ENCODE results near the gene CROCC2. TPM values are rescaled to one million over a fixed set of nuclear protein-coding genes. Genes with fewer than 3 reads are reported as not detected.

Gene CROCC2
- total and polyA plus RNA-seq, 2 of the 13 experiments (the other 11 are each of a cell fraction or from before 2014, with no cell fraction given): not detected

DNA sequence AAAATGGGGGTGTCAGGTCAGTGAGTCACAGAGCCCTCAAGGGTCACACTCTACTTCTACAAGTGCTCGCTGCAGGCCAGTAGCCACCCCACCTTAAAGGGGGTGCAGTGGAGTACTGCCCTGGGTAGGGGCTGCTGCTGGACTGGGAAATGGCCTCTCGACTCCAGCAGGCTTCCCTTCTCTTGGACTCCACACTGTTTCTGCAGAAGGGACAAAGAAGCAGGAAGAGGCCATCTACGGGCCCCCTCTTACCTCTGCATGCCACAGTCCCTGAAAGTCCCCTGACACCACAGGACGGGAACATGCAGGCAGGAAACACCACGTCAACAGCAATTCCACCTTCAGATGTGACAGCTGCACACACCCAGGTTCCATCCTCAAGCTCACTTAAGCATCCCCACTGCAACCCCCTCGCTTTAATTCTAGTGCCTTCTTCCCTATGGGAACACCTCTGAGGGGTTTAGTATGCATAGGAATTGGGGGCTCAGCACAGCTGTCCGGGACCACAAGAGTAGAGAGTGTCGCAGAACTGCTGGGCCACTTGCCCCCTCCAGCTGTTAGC lies 114.6 kb downstream of the CROCC2 start:
- intact Hi-C loops (cut with micrococcal nuclease; ENCODE audit: unreplicated experiment): no loop called here
- Histone ChIP-seq H4K20me1 (ENCODE audit: insufficient read depth, low read length) (no peaks in the 10 kb centered on the region), H3K4me2 (ENCODE audit: low read depth, low read length) (no peak overlapping the region), H3K4me1 (ENCODE audit: insufficient read depth, low read length) (no peaks in the 10 kb centered on the region), H3K9me3 (ENCODE audit: low read length) (peaks cover 14% of the 10 kb centered on the region), H2AFZ (ENCODE audit: low read length) (no peak overlapping the region), H3K27me3 (ENCODE audit: control insufficient read depth in 1 of 2, insufficient read depth in 2 of 2, low read length in 2 of 2) (no peaks in the 10 kb centered on the region), H3K79me2 (ENCODE audit: insufficient read depth, low read length) (no peaks in the 10 kb centered on the region), H3K36me3 (replicated peaks in 1 of 2; ENCODE audit: control insufficient read depth in 1 of 2, insufficient read depth in 2 of 2, low read length in 2 of 2) (no peaks in the 10 kb centered on the region), H3K9ac (ENCODE audit: insufficient read depth, low read depth, low read length) (no peak overlapping the region), H3K27ac (ENCODE audit: extremely low read length, insufficient read depth, low read length) (no peak overlapping the region), H3K4me3 (replicated peaks in 1 of 3; ENCODE audit: insufficient read depth in 1 of 3, low read depth in 2 of 3, low read length in 3 of 3) (no peak overlapping the region)
- ChIA-PET POLR2A (no interaction called here), CTCF (ENCODE audit: low intra/inter-chr PET ratio, low total read pairs) (no interaction called here)
- no peak for FAIRE-seq
- in situ Hi-C loops (cut with HindIII; ENCODE audit: extremely low pct_ligation_motif_present, low pct_unique_long_range_greater_than_20kb): no loop called here
- no peak for ATAC-seq
- no peak for TF ChIP-seq HCFC1 (IDR thresholded peaks at IDR 0.05; ENCODE audit: low read depth, low read length)
- TF ChIP-seq, protein P1, sequence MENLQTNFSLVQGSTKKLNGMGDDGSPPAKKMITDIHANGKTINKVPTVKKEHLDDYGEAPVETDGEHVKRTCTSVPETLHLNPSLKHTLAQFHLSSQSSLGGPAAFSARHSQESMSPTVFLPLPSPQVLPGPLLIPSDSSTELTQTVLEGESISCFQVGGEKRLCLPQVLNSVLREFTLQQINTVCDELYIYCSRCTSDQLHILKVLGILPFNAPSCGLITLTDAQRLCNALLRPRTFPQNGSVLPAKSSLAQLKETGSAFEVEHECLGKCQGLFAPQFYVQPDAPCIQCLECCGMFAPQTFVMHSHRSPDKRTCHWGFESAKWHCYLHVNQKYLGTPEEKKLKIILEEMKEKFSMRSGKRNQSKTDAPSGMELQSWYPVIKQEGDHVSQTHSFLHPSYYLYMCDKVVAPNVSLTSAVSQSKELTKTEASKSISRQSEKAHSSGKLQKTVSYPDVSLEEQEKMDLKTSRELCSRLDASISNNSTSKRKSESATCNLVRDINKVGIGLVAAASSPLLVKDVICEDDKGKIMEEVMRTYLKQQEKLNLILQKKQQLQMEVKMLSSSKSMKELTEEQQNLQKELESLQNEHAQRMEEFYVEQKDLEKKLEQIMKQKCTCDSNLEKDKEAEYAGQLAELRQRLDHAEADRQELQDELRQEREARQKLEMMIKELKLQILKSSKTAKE (CRISPR knock-in tag; IDR thresholded peaks at IDR 0.05; ENCODE audit: borderline replicate concordance): no peak
- no peak for TF ChIP-seq EZH2 (conservative IDR thresholded peaks at IDR 0.05; ENCODE audit: low read depth, low read length)
- TF ChIP-seq EHMT2 (IDR thresholded peaks at IDR 0.05; ENCODE audit: borderline replicate concordance, low read depth, low read length): no peak
- no peak for TF ChIP-seq PRDM4 (CRISPR knock-in tag; IDR thresholded peaks at IDR 0.05; ENCODE audit: borderline replicate concordance)
- no peak for TF ChIP-seq ZNF501 (CRISPR knock-in tag; IDR thresholded peaks at IDR 0.05)
- TF ChIP-seq TFDP1 (CRISPR knock-in tag; IDR thresholded peaks at IDR 0.05; ENCODE audit: borderline replicate concordance): no peak
- no peak for TF ChIP-seq CBFB (CRISPR knock-in tag; IDR thresholded peaks at IDR 0.05)
- TF ChIP-seq, protein P2, sequence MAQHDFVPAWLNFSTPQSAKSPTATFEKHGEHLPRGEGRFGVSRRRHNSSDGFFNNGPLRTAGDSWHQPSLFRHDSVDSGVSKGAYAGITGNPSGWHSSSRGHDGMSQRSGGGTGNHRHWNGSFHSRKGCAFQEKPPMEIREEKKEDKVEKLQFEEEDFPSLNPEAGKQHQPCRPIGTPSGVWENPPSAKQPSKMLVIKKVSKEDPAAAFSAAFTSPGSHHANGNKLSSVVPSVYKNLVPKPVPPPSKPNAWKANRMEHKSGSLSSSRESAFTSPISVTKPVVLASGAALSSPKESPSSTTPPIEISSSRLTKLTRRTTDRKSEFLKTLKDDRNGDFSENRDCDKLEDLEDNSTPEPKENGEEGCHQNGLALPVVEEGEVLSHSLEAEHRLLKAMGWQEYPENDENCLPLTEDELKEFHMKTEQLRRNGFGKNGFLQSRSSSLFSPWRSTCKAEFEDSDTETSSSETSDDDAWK (CRISPR knock-in tag; IDR thresholded peaks at IDR 0.05): no peak
- no TSS peak for BruUV-seq (replicated peaks)
- DNase-seq (ENCODE audit: low spot score): no peak
- WGBS (ENCODE audit: low lambda C conversion rate): 59% methylated on average over 8 of the region's 8 CpGs

All from HepG2 (cell line).